CD1c-positive myeloid dendritic cell (primary cell): Measurements from ENCODE around the gene TTLL8.
"Not testable (repeated sequence)": the region's sequence is repeated elsewhere in the genome, so short reads cannot be mapped to it uniquely, and the experiment has no call there.

ENCODE experiments used
- DNase-seq: peaks from one replicate; pipeline ENCODE4 v3.0.0-alpha.2; 2016; ENCODE audit errors: extremely low spot score

Gene TTLL8

DNA sequence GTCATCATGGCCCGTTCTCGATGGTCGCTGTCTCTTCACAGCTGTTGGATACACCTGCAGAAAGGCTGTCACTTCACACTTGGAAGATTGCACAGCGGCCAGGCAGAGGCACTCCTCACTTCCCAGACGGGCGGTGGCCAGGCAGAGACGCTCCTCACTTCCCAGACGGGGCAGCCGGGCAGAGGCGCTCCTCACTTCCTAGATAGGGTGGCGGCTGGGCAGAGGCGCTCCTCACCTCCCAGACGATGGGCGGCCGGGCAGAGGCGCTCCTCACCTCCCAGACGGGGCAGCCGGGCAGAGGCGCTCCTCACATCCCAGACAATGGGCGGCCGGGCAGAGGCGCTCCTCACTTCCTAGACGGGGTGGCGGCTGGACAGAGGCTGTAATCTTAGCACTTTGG lies 68.3 kb downstream of the TTLL8 start:
- DNase-seq = not testable (repeated sequence)

DNA sequence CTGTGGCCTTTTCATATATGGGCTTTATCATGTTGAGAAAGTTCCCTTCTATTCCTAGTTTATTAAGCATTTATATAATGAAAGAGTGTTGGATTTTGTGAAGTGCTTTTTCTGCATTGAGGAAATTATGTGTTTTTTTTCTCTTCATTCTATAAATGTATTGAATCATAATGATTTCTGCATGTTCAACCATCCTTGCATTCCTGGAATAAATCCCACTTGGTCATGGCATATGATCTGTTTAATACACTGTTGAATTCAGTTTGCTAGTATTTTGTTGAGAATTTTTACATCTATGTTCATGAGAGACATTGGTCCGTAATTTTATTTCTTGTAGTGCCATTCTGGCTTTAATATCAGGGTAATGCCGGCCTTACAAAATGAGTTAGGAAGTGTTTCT lies 71.8 kb downstream of the TTLL8 start:
- DNase-seq = no peak

- no peak for DNase-seq
Measured at GRCh38 chr22:49983148-49984042, 74.7 kb downstream of the TTLL8 start.

GRCh38 chr22:49981799-49982198 lies 76.3 kb downstream of the TTLL8 start:
- not testable (repeated sequence) for DNase-seq

GRCh38 chr22:49979587-49980264 lies 78.4 kb downstream of the TTLL8 start:
- DNase-seq = peak; percentile 73

GRCh38 chr22:49977578-49977977 lies 80.5 kb downstream of the TTLL8 start:
- no peak for DNase-seq

DNA sequence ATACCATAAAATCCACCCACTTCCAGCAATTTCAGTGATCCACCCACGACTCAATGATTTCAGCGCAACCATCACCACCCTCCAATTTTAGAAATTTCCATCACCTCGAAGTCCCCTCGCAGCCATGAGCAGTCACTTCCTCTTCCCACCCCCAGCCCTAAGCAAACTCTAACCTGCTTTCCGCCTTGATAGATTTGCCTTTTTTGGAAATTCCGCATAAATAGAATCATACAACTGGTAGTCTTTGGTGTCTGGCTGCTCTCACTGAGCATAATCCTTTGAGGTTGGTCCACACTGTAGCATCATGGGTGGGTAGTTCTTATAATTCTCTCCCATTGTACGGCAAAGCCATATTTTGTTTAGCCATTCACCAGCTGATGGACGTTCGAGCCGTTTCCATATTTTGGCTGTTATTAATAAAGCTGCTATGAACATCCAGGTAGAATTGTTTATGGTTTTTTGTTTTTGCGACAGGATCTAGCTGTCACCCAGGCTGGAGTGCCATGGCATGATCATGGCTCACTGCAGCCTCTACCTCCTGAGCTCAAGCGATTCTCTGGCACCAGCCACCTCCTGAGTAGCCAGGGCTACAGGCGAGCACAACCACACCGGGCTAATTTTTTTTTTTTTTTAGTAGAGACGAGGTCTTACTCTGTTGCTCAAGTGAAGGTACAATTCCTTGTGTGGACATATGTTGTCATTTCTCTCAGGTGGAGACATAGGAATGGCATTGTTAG lies 81.5 kb downstream of the TTLL8 start:
- DNase-seq = peak; percentile 79

DNA sequence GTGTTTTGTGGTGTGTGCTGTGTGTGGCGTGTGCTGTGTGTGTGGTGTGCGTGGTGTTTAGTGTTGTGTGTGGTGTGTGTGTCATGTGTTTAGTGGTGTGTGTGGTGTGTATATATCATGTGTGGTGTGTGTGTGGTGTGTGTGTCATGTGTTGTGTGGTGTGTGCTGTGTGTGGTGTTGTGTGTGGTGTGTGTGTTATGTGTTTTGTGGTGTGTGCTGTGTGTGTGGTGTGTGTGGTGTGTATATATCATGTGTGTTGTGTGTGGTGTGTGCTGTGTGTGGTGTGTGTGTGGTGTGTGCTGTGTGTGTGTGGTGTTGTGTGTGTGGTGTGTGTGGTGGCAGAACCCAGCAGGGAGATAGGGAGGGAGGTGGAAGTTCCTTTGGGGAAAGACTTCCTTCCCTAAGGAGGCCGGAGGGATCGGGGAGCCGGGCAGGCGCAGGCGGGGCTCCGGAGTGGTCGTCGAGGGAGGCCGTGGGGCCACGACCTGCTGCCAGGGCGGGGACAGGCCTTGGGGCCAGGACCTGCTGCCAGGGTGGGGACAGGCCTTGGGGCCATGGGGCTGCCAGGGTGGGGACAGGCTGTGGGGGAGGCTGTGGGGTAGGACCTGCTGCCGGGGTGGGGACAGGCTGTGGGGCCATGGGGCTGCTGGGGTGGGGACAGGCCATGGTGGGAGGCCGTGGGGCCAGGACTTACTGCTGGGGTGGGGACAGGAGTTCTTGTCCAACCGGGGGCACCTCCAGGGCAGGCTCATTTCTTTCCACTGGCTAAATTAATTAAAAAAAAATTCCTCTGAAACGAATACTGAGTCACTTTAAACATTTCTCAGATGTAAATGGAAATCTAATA lies 82.3 kb downstream of the TTLL8 start:
- DNase-seq = no peak

- DNase-seq = no peak
Measured at GRCh38 chr22:49973018-49973961, 84.8 kb downstream of the TTLL8 start.

GRCh38 chr22:49972163-49973017 lies 85.7 kb downstream of the TTLL8 start:
- no peak for DNase-seq

GRCh38 chr22:49971232-49972162 lies 86.6 kb downstream of the TTLL8 start:
- DNase-seq = peak; percentile 89

GRCh38 chr22:49970528-49971231 lies 87.4 kb downstream of the TTLL8 start:
- DNase-seq = peak; percentile 98

DNA sequence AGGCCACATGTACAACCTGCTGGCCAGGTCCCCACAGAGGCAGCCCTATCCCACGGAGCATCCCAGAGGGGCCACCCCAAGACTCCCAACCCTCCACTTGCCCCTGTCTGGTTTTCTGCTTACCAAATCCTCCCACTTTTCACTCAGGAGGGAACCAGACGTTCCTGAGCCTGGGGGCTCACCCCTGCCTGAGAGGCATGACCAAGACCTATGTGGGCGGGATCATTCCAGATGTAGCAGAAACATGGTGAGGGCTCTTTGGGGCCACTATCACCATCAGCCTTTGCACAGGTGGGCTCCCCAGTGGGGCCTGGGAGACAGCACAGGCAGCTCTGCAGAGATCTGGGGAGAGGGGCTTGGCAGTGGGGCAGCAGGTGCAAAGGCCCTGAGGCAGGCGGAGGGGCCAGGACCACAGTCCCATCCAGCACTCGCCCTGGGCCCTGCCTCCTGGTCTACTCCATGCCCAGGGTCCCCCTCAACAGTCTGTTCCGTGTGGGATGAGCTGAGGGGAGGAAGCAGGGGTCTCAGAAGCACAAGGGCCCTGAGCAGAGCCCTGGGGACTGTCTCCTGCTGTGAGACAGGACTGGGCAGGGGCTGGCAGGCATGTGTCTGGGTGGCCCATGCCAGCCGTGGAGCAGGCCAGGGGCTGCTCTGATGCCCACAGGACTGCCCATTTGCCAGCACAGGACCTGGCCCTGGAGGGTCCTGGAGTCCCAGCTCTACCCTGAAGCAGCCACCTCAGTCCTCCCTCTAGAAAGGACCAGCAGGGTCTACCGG lies 88.2 kb downstream of the TTLL8 start:
- peak; percentile 44 for DNase-seq

- no peak for DNase-seq
Measured at GRCh38 chr22:49968831-49969661, 89.1 kb downstream of the TTLL8 start.
